GM23338 (cell line): ENCODE data around the gene CENPO. TPM values are rescaled to one million over a fixed set of nuclear protein-coding genes. Genes with fewer than 3 reads are reported as not detected.

ENCODE experiments used
- ATAC-seq: fragments of 200-7000 bp; cut with Tn5 transposase; 3 replicates; pipeline ENCODE4 v1.9.1; 2020
- DNase-seq: peaks from one replicate; pipeline ENCODE4 v3.0.0-alpha.2; 2015; ENCODE audit warnings: low spot score
- H2AFZ ChIP-seq: fragments of 200-600 bp; sonication (generic); 2 replicates; pipeline ENCODE4 v1.8.0; 2016; ENCODE audit warnings: antibody characterized with exemption, mild to moderate bottlenecking, moderate library complexity
- H3F3A ChIP-seq: fragments of 200-600 bp; sonication (generic); replicated peaks from 2 replicates; pipeline ENCODE4 v1.8.0; 2017; ENCODE audit warnings: antibody characterized with exemption, mixed run types, low read depth
- H3K27ac ChIP-seq: fragments of 200-600 bp; sonication (generic); 2 replicates; pipeline ENCODE4 v1.6.1; 2016; ENCODE audit warnings: low read depth
- H3K27me3 ChIP-seq: fragments of 200-600 bp; sonication (generic); 2 replicates; pipeline ENCODE4 v1.8.0; 2016; ENCODE audit warnings: mild to moderate bottlenecking, mixed run types, moderate library complexity; ENCODE audit not compliant: insufficient read depth
- H3K36me3 ChIP-seq: fragments of 200-600 bp; sonication (generic); 2 replicates; pipeline ENCODE4 v1.8.0; 2016; ENCODE audit warnings: mild to moderate bottlenecking; ENCODE audit not compliant: insufficient read depth
- H3K4me1 ChIP-seq: fragments of 200-600 bp; sonication (generic); 2 replicates; pipeline ENCODE4 v1.8.0; 2016; ENCODE audit warnings: mild to moderate bottlenecking, moderate library complexity; ENCODE audit not compliant: insufficient read depth
- H3K4me2 ChIP-seq: fragments of 200-600 bp; sonication (generic); 2 replicates; pipeline ENCODE4 v1.7.1; 2017; ENCODE audit warnings: mixed run types
- H3K4me3 ChIP-seq: fragments of 200-600 bp; sonication (generic); 2 replicates; pipeline ENCODE4 v1.6.1; 2016; ENCODE audit warnings: mixed run types
- H3K79me2 ChIP-seq: fragments of 200-600 bp; sonication (generic); replicated peaks from 2 replicates; pipeline ENCODE4 v1.8.0; 2017; ENCODE audit warnings: mild to moderate bottlenecking; ENCODE audit not compliant: insufficient read depth
- H3K9me2 ChIP-seq: fragments of 200-600 bp; sonication (generic); 2 replicates; pipeline ENCODE4 v1.8.0; 2017; ENCODE audit not compliant: insufficient read depth
- H4K20me1 ChIP-seq: fragments of 200-600 bp; sonication (generic); replicated peaks from 2 replicates; pipeline ENCODE4 v1.8.0; 2017; ENCODE audit warnings: mild to moderate bottlenecking; ENCODE audit not compliant: insufficient read depth
- H3K27ac Mint-ChIP-seq: 2 replicates; pipeline ENCODE4 v1.8.0; 2020; ENCODE audit warnings: inconsistent platforms, mild to moderate bottlenecking, moderate library complexity, mixed read lengths
- H3K27me3 Mint-ChIP-seq: 3 replicates; pipeline ENCODE4 v1.8.0; 2022; ENCODE audit warnings: low read depth, mild to moderate bottlenecking, moderate library complexity, mixed read lengths, inconsistent platforms; ENCODE audit not compliant: insufficient read depth, poor library complexity
- H3K36me3 Mint-ChIP-seq: 3 replicates; pipeline ENCODE4 v1.8.0; 2021; ENCODE audit warnings: low read depth, mild to moderate bottlenecking, inconsistent platforms, moderate library complexity, mixed read lengths
- H3K4me1 Mint-ChIP-seq: 3 replicates; pipeline ENCODE4 v1.8.0; 2020; ENCODE audit warnings: mild to moderate bottlenecking, inconsistent platforms, mixed read lengths
- H3K4me3 Mint-ChIP-seq: 3 replicates; pipeline ENCODE4 v1.8.0; 2021; ENCODE audit warnings: moderate library complexity, mild to moderate bottlenecking, inconsistent platforms, mixed read lengths
- H3K9me3 Mint-ChIP-seq: 3 replicates; pipeline ENCODE4 v1.8.0; 2020; ENCODE audit warnings: moderate library complexity, mild to moderate bottlenecking, inconsistent platforms, mixed read lengths
- EZH2phosphoT487 ChIP-seq: fragments of 200-600 bp; sonication (generic); IDR thresholded peaks from one replicate; pipeline ENCODE4 v1.8.1; 2018; ENCODE audit warnings: antibody characterized with exemption; ENCODE audit not compliant: unreplicated experiment
- POLR2AphosphoS5 ChIP-seq: IDR thresholded peaks from 2 replicates; pipeline ENCODE4 v1.6.1; 2016; ENCODE audit warnings: antibody characterized with exemption, low read depth
- STAT1 ChIP-seq: IDR thresholded peaks from one replicate; pipeline ENCODE4 v1.6.1; 2016; ENCODE audit warnings: antibody characterized with exemption; ENCODE audit not compliant: unreplicated experiment
- polyA plus RNA-seq: library from polyadenylated mRNA; unstranded; fragments of >200 nt; fragmentation: Nextera tagmentation; extraction: Ambion mirVana; gene quantifications from 2 replicates; pipeline ENCODE4 v1.2.1, GENCODE V29; 2016
- total RNA-seq: library from RNA; depleted of rRNA; stranded (reverse); fragments of >200 nt; shearing (Covaris generic); gene quantifications from 2 replicates; pipeline ENCODE4 v1.2.3, GENCODE V29; 2014
- TF ChIP-seq, protein P1 (sequence below): fragments of 250-450 bp; sonication (Bioruptor Pico); IDR thresholded peaks from 2 replicates; pipeline ENCODE4 v1.5.0; 2020; ENCODE audit warnings: mild to moderate bottlenecking, moderate library complexity
- TF ChIP-seq, protein P2 (sequence below): IDR thresholded peaks from 2 replicates; pipeline ENCODE4 v1.6.1; 2016; ENCODE audit warnings: antibody characterized with exemption

The CENPO gene
- total and polyA plus RNA-seq, 2 experiments from 2014 or later, result 27.0 to 44.7 TPM

DNA sequence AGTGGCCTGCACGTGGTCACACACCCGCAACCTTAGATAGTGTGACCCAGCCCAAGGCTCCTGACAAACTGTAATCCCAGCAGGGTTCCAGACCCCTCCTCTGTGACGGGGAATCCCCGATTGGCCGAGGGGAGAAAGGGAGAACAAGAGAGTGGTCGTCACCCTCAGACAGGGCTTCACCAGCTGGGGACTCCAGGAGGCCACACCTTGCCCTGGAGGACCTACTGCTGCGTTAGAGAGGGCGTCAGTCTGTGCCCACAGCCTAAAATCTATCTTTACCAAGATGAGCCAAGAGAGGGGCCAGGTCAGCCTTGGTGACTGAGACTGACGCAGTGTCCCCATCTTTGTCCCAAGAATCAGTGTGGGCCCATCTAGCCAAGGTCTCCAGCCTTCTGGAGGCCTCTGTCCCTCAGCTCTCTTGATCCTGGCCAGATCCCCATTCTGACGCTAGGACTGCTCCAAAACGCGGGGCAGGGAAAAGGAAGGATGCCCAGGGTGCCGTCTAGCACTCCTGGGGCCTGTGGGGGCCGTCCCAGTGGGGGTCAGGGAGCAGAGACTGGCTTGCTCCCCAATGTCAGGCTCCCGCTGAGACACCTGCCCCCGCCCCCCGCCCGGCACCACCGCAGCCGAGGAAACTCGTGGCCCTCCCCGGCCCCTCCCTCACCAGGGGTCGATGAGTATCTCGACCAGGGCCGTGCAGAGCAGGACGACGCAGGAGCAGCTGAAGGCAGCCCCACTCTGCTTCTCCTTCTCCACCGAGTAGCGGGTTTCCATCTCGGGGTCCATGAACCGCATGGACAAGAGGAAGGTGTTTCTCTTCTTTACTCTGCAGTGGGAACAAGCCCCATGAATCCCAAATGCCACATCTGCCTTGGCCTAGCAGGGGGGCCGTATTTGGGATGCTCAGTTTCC is 40.9 kb downstream of the CENPO start (continued):
- TF ChIP-seq, protein P1, sequence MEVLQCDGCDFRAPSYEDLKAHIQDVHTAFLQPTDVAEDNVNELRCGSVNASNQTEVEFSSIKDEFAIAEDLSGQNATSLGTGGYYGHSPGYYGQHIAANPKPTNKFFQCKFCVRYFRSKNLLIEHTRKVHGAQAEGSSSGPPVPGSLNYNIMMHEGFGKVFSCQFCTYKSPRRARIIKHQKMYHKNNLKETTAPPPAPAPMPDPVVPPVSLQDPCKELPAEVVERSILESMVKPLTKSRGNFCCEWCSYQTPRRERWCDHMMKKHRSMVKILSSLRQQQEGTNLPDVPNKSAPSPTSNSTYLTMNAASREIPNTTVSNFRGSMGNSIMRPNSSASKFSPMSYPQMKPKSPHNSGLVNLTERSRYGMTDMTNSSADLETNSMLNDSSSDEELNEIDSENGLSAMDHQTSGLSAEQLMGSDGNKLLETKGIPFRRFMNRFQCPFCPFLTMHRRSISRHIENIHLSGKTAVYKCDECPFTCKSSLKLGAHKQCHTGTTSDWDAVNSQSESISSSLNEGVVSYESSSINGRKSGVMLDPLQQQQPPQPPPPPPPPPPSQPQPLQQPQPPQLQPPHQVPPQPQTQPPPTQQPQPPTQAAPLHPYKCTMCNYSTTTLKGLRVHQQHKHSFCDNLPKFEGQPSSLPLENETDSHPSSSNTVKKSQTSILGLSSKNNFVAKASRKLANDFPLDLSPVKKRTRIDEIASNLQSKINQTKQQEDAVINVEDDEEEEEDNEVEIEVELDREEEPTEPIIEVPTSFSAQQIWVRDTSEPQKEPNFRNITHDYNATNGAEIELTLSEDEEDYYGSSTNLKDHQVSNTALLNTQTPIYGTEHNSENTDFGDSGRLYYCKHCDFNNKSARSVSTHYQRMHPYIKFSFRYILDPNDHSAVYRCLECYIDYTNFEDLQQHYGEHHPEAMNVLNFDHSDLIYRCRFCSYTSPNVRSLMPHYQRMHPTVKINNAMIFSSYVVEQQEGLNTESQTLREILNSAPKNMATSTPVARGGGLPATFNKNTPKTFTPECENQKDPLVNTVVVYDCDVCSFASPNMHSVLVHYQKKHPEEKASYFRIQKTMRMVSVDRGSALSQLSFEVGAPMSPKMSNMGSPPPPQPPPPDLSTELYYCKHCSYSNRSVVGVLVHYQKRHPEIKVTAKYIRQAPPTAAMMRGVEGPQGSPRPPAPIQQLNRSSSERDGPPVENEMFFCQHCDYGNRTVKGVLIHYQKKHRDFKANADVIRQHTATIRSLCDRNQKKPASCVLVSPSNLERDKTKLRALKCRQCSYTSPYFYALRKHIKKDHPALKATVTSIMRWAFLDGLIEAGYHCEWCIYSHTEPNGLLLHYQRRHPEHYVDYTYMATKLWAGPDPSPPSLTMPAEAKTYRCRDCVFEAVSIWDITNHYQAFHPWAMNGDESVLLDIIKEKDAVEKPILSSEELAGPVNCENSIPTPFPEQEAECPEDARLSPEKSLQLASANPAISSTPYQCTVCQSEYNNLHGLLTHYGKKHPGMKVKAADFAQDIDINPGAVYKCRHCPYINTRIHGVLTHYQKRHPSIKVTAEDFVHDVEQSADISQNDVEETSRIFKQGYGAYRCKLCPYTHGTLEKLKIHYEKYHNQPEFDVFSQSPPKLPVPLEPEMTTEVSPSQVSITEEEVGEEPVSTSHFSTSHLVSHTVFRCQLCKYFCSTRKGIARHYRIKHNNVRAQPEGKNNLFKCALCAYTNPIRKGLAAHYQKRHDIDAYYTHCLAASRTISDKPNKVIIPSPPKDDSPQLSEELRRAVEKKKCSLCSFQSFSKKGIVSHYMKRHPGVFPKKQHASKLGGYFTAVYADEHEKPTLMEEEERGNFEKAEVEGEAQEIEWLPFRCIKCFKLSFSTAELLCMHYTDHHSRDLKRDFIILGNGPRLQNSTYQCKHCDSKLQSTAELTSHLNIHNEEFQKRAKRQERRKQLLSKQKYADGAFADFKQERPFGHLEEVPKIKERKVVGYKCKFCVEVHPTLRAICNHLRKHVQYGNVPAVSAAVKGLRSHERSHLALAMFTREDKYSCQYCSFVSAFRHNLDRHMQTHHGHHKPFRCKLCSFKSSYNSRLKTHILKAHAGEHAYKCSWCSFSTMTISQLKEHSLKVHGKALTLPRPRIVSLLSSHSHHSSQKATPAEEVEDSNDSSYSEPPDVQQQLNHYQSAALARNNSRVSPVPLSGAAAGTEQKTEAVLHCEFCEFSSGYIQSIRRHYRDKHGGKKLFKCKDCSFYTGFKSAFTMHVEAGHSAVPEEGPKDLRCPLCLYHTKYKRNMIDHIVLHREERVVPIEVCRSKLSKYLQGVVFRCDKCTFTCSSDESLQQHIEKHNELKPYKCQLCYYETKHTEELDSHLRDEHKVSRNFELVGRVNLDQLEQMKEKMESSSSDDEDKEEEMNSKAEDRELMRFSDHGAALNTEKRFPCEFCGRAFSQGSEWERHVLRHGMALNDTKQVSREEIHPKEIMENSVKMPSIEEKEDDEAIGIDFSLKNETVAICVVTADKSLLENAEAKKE, result no peak
- TF ChIP-seq STAT1 (no peak), EZH2phosphoT487 (no peak), POLR2AphosphoS5 (no peak)
- TF ChIP-seq, protein P2, sequence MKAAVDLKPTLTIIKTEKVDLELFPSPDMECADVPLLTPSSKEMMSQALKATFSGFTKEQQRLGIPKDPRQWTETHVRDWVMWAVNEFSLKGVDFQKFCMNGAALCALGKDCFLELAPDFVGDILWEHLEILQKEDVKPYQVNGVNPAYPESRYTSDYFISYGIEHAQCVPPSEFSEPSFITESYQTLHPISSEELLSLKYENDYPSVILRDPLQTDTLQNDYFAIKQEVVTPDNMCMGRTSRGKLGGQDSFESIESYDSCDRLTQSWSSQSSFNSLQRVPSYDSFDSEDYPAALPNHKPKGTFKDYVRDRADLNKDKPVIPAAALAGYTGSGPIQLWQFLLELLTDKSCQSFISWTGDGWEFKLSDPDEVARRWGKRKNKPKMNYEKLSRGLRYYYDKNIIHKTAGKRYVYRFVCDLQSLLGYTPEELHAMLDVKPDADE, result no peak

DNA sequence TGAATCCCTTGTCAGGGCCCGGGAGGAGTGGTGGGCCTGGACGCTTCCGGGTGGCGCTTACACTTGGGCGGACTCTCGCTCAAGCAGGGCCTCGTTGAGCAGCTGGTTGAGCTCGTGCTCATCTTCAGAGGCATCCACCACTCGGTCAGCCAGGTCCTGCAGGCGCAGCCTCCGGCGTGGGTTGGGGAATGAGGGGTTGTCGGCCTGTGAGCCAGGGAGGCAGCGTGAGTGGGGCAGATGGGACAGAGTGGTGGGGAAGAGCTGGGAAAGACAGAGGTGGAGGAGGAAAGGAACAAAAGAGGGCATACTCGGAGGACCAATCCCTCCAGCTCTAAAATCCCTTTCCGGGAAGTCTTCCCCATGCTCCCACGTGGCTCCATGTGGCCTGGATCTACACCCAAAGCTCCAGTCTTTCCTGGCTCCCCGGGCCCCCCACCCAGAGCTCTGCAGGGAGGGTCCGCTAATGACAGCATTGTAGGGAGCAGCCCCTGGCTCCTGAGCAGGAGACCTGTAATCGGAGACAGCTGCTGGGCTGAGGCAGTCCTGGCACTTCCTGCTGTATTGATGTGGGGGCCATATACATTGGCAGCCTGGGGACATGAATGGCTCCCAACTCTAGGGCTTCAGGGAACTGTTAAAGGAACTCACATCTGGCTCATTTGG is 41.6 kb downstream of the CENPO start:
- no peaks in the 10 kb centered on the region for H3K79me2 ChIP-seq
- DNase-seq, result no peak
- H3K4me1 ChIP-seq, result 0 out of 2 replicates have a peak, but pooled peaks cover 3% of the 10 kb centered on the region
- no peaks in the 10 kb centered on the region for H3K27me3 ChIP-seq
- Mint-ChIP-seq H3K4me1 (peaks cover 17% of the 10 kb centered on the region), H3K4me3 (no peak overlapping the region), H3K27me3 (peaks cover 7% of the 10 kb centered on the region), H3K9me3 (no peaks in the 10 kb centered on the region), H3K36me3 (peaks cover 52% of the 10 kb centered on the region), H3K27ac (no peak overlapping the region)
- H2AFZ ChIP-seq, result no peak overlapping the region
- no peaks in the 10 kb centered on the region for H3F3A ChIP-seq
- no peaks in the 10 kb centered on the region for H4K20me1 ChIP-seq
- no peak overlapping the region for H3K4me3 ChIP-seq
- no peak overlapping the region for H3K4me2 ChIP-seq
- H3K36me3 ChIP-seq, result no peaks in the 10 kb centered on the region
- ATAC-seq, result no peak
- no peaks in the 10 kb centered on the region for H3K9me2 ChIP-seq
- no peak overlapping the region for H3K27ac ChIP-seq
- TF ChIP-seq POLR2AphosphoS5 (no peak), STAT1 (no peak)
- TF ChIP-seq, protein P1, result no peak
